ENCODE results near the gene PARD6G.
A peak's percentile ranks its signal among the peaks of the same experiment; 100 is the strongest.

The PARD6G gene

GRCh38 chr18:80201739-80202138 lies 45.6 kb downstream of the PARD6G start:
- Histone ChIP-seq H3K27ac (ENCODE audit: low read length) (no peak overlapping the region), H3K9ac (ENCODE audit: low read length) (no peak overlapping the region), H3K27me3 (ENCODE audit: control insufficient read depth, insufficient read depth, low read length) (no peaks in the 10 kb centered on the region), H3K36me3 (ENCODE audit: control insufficient read depth, low read depth, low read length) (no peaks in the 10 kb centered on the region), H3K4me3 (ENCODE audit: low read length) (no peak overlapping the region), H3K9me3 (ENCODE audit: control insufficient read depth, low read depth, low read length) (no peaks in the 10 kb centered on the region), H3K4me1 (ENCODE audit: control insufficient read depth, low read depth, low read length) (peaks cover 17% of the 10 kb centered on the region)

GRCh38 chr18:80200932-80201672 lies 46.2 kb downstream of the PARD6G start:
- no peaks in the 10 kb centered on the region for H3K36me3 ChIP-seq (ENCODE audit: control insufficient read depth, low read depth, low read length)
- H3K4me3 ChIP-seq (ENCODE audit: low read length): no peak overlapping the region
- H3K9me3 ChIP-seq (ENCODE audit: control insufficient read depth, low read depth, low read length): no peaks in the 10 kb centered on the region
- peaks cover 22% of the 10 kb centered on the region for H3K4me1 ChIP-seq (ENCODE audit: control insufficient read depth, low read depth, low read length)
- no peak overlapping the region for H3K27ac ChIP-seq (ENCODE audit: low read length)
- H3K9ac ChIP-seq (ENCODE audit: low read length): no peak overlapping the region
- no peaks in the 10 kb centered on the region for H3K27me3 ChIP-seq (ENCODE audit: control insufficient read depth, insufficient read depth, low read length)

GRCh38 chr18:80200171-80200931 lies 47.0 kb downstream of the PARD6G start:
- Histone ChIP-seq H3K9me3 (ENCODE audit: control insufficient read depth, low read depth, low read length) (no peaks in the 10 kb centered on the region), H3K36me3 (ENCODE audit: control insufficient read depth, low read depth, low read length) (no peaks in the 10 kb centered on the region), H3K9ac (ENCODE audit: low read length) (no peak overlapping the region), H3K27me3 (ENCODE audit: control insufficient read depth, insufficient read depth, low read length) (no peaks in the 10 kb centered on the region), H3K27ac (ENCODE audit: low read length) (no peak overlapping the region), H3K4me1 (ENCODE audit: control insufficient read depth, low read depth, low read length) (peaks cover 20% of the 10 kb centered on the region), H3K4me3 (ENCODE audit: low read length) (no peak overlapping the region)

- H3K9ac ChIP-seq (ENCODE audit: low read length): no peak overlapping the region
- no peaks in the 10 kb centered on the region for H3K27me3 ChIP-seq (ENCODE audit: control insufficient read depth, insufficient read depth, low read length)
Measured at GRCh38 chr18:80198994-80199748, 48.1 kb downstream of the PARD6G start.

GRCh38 chr18:80198391-80198790 lies 48.9 kb downstream of the PARD6G start:
- Histone ChIP-seq H3K27ac (ENCODE audit: low read length) (no peak overlapping the region), H3K27me3 (ENCODE audit: control insufficient read depth, insufficient read depth, low read length) (no peaks in the 10 kb centered on the region), H3K9me3 (ENCODE audit: control insufficient read depth, low read depth, low read length) (no peaks in the 10 kb centered on the region), H3K4me1 (ENCODE audit: control insufficient read depth, low read depth, low read length) (peaks cover 18% of the 10 kb centered on the region), H3K36me3 (ENCODE audit: control insufficient read depth, low read depth, low read length) (no peaks in the 10 kb centered on the region), H3K9ac (ENCODE audit: low read length) (no peak overlapping the region), H3K4me3 (ENCODE audit: low read length) (no peak overlapping the region)

More at GRCh38 chr18:80198994-80199748, 48.1 kb downstream of the PARD6G start:
- H3K9me3 ChIP-seq (ENCODE audit: control insufficient read depth, low read depth, low read length): no peaks in the 10 kb centered on the region
- H3K4me1 ChIP-seq (ENCODE audit: control insufficient read depth, low read depth, low read length): peaks cover 18% of the 10 kb centered on the region
- H3K36me3 ChIP-seq (ENCODE audit: control insufficient read depth, low read depth, low read length): no peaks in the 10 kb centered on the region
- H3K4me3 ChIP-seq (ENCODE audit: low read length): no peak overlapping the region
- H3K27ac ChIP-seq (ENCODE audit: low read length): no peak overlapping the region

GRCh38 chr18:80197528-80197927 lies 49.8 kb downstream of the PARD6G start:
- Histone ChIP-seq H3K27me3 (ENCODE audit: control insufficient read depth, insufficient read depth, low read length) (no peaks in the 10 kb centered on the region), H3K4me3 (ENCODE audit: low read length) (no peak overlapping the region), H3K4me1 (ENCODE audit: control insufficient read depth, low read depth, low read length) (peaks cover 18% of the 10 kb centered on the region), H3K9me3 (ENCODE audit: control insufficient read depth, low read depth, low read length) (no peaks in the 10 kb centered on the region), H3K36me3 (ENCODE audit: control insufficient read depth, low read depth, low read length) (no peaks in the 10 kb centered on the region), H3K9ac (ENCODE audit: low read length) (no peak overlapping the region), H3K27ac (ENCODE audit: low read length) (no peak overlapping the region)

- Histone ChIP-seq H3K9ac (ENCODE audit: low read length) (no peak overlapping the region), H3K27ac (ENCODE audit: low read length) (no peak overlapping the region), H3K27me3 (ENCODE audit: control insufficient read depth, insufficient read depth, low read length) (no peaks in the 10 kb centered on the region), H3K4me1 (ENCODE audit: control insufficient read depth, low read depth, low read length) (peaks cover 18% of the 10 kb centered on the region), H3K4me3 (ENCODE audit: low read length) (peak overlapping the region; percentile 7), H3K36me3 (ENCODE audit: control insufficient read depth, low read depth, low read length) (no peaks in the 10 kb centered on the region), H3K9me3 (ENCODE audit: control insufficient read depth, low read depth, low read length) (no peaks in the 10 kb centered on the region)
Measured at GRCh38 chr18:80196528-80197320, 50.6 kb downstream of the PARD6G start.

GRCh38 chr18:80194874-80195570 lies 52.3 kb downstream of the PARD6G start:
- Histone ChIP-seq H3K27me3 (ENCODE audit: control insufficient read depth, insufficient read depth, low read length) (no peaks in the 10 kb centered on the region), H3K9me3 (ENCODE audit: control insufficient read depth, low read depth, low read length) (no peaks in the 10 kb centered on the region), H3K9ac (ENCODE audit: low read length) (no peak overlapping the region)

GRCh38 chr18:80193701-80194100 lies 53.6 kb downstream of the PARD6G start:
- Histone ChIP-seq H3K36me3 (ENCODE audit: control insufficient read depth, low read depth, low read length) (no peaks in the 10 kb centered on the region), H3K27me3 (ENCODE audit: control insufficient read depth, insufficient read depth, low read length) (no peaks in the 10 kb centered on the region), H3K9ac (ENCODE audit: low read length) (no peak overlapping the region), H3K4me3 (ENCODE audit: low read length) (no peak overlapping the region), H3K9me3 (ENCODE audit: control insufficient read depth, low read depth, low read length) (no peaks in the 10 kb centered on the region), H3K27ac (ENCODE audit: low read length) (no peak overlapping the region), H3K4me1 (ENCODE audit: control insufficient read depth, low read depth, low read length) (peaks cover 18% of the 10 kb centered on the region)

More at GRCh38 chr18:80194874-80195570, 52.3 kb downstream of the PARD6G start:
- no peak overlapping the region for H3K27ac ChIP-seq (ENCODE audit: low read length)
- H3K36me3 ChIP-seq (ENCODE audit: control insufficient read depth, low read depth, low read length): no peaks in the 10 kb centered on the region
- H3K4me1 ChIP-seq (ENCODE audit: control insufficient read depth, low read depth, low read length): peaks cover 18% of the 10 kb centered on the region
- no peak overlapping the region for H3K4me3 ChIP-seq (ENCODE audit: low read length)

GRCh38 chr18:80192653-80193385 lies 54.5 kb downstream of the PARD6G start:
- H3K27ac ChIP-seq (ENCODE audit: low read length): no peak overlapping the region
- no peak overlapping the region for H3K9ac ChIP-seq (ENCODE audit: low read length)
- H3K4me1 ChIP-seq (ENCODE audit: control insufficient read depth, low read depth, low read length): peaks cover 16% of the 10 kb centered on the region
- H3K36me3 ChIP-seq (ENCODE audit: control insufficient read depth, low read depth, low read length): no peaks in the 10 kb centered on the region
- no peaks in the 10 kb centered on the region for H3K9me3 ChIP-seq (ENCODE audit: control insufficient read depth, low read depth, low read length)
- no peak overlapping the region for H3K4me3 ChIP-seq (ENCODE audit: low read length)
- no peaks in the 10 kb centered on the region for H3K27me3 ChIP-seq (ENCODE audit: control insufficient read depth, insufficient read depth, low read length)

Measured in iPS-18a (cell line).